NCI-H1092 treated with DMSO at 0.1 percent for 48 hours (cell line): Measurements from ENCODE around the gene GBF1.
"Not testable (repeated sequence)": the region's sequence is repeated elsewhere in the genome, so short reads cannot be mapped to it uniquely, and the experiment has no call there.

Experiments
- DNase-seq: peaks from one replicate; lab custom pipeline; 2025; lab: John Stamatoyannopoulos, UW

The GBF1 gene

DNA sequence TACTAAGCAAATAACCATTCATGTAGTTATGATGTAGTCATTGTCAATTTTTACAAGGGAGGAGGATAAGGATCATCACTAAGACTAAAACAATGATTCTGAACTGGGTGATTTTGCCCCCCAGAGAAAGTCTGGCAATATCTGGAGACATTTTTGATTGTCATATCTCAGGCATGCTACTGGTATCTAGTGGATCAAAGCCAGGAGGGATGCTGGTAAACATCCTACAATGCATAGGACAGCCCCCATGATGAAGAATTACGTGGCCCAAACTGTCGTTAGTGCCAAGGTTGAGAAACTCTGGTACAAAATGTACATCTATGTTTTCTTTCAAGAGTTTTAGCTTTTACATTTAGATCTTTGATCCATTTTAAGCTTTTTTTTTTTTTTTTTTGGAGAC lies 57.3 kb downstream of the GBF1 start:
- DNase-seq, result no peak

GRCh38 chr10:102306006-102306405 lies 60.7 kb downstream of the GBF1 start:
- DNase-seq, result no peak

DNA sequence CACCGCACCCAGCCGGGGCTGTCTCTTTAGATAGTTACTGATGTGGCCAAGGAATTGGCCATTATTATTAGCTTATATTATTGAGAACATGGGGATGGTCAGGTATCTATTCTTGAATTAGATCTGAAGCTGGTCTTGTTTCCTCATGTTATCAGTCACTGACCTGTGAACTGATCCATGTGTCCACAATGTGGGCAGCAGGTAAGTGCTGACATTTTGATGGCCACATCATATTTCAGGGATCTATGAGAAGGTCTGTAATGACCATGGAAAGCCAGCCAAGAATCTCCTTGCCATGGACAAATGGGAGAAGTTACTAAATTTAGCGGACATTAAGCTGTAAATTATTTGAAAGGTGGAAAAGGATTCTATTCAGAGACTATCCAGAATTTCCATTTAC lies 61.4 kb downstream of the GBF1 start:
- DNase-seq, result no peak

- not testable (repeated sequence) for DNase-seq
Observed at GRCh38 chr10:102308318-102308717, 63.0 kb downstream of the GBF1 start.

- DNase-seq, result no peak
Observed at GRCh38 chr10:102309236-102309635, 63.9 kb downstream of the GBF1 start.

DNA sequence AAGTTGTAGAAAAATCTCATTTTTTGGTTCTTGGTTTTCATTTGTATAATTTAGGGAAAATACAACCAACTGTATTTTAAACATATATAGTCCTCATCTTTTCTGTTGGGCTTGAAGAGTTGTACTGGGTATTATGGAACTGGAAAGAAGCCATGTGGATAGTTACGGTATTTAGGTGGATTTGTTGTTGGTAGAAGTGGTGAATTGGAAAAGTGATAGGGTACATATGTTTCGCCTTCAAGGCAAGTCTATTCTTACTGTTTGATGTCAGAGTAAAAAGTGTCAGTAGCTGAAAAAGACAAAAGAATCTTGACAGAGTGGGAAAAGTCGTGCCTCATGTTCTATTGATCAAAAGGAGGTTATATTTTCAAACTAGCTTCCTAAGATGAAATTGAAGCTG lies 64.6 kb downstream of the GBF1 start:
- no peak for DNase-seq

DNA sequence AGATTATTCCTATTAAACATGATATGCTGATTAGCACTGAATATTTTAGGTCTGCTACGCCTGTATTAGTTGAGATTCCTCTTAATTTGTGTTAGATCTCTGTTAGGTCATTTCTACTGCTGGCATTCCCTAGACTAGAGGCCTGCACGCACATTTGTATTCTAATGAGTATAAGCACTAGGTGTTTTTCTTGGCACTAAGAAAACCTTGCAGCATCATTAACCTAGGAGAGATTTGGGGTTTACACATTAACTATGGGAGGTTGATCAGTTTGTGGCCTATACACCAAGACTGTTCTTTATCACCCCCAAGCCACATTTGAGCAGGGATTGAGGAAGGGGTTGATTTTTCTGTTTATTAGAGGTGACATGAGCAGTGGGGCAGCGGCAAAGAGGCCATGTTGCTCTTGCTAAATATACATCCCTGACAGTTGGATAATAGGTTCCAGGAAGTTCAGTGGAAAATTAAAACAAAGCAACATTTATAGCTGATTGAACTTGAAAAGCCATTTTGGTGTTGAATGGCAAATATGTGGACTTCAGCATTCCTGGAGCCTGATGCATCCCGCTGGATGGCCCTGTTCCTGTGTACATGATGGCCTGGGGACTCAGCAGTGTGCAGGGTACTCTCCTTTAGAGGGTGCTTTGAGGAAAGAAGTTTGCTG lies 65.2 kb downstream of the GBF1 start:
- DNase-seq, result no peak

- DNase-seq, result no peak
Observed at GRCh38 chr10:102311025-102311420, 65.7 kb downstream of the GBF1 start.

DNA sequence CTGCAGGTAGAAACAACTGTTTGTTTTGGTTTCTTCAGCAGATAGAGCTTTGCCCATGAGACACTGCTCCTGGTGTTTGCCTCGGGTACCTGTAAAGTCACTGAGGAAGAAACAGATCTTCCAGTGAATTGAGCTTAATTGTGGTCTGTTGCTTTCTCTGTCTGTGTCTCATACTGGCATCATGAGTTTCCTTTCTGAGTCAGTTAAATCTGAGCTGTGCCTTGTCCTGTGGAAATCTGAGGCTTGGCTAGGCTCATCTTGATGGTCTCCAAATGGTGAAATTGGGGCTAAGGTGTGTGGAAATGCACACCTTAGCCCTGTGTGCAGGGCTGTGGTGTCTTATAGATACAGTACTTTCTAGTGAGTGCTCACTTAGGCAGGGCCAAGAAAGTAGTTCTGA lies 67.4 kb downstream of the GBF1 start:
- DNase-seq, result no peak

DNA sequence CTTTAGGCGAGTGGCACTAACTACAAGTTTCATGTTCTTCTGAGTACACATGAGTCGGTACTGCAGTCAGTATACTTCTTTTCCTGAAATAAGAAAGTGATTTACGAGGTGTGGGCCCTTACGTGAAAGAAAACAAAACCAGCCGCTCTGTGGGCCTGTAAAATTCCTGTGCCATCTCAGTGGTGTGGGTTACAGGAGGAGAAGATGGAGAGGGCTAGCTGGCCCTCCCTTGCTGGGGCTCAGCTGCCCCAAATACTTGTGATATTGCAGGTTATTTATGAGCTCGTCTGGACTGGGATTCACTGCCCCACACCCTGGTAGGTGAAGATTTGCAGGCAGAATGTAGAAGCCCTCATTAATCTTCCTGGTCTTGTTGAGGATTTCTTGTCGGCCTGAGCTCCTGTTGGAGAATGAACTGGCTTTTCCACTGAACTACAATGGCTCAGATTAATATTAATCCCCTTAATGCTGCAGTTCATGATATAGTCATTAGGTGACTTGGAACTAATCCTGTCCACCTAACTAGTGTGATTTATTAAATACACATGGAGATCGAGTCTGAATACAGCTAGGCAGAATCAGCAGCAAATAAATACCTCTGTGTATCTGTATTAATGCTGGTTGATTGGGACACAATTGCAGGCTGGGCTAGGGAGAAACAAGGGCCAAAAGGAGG lies 68.0 kb downstream of the GBF1 start:
- DNase-seq, result no peak

GRCh38 chr10:102314801-102315200 lies 69.5 kb downstream of the GBF1 start:
- DNase-seq, result no peak

DNA sequence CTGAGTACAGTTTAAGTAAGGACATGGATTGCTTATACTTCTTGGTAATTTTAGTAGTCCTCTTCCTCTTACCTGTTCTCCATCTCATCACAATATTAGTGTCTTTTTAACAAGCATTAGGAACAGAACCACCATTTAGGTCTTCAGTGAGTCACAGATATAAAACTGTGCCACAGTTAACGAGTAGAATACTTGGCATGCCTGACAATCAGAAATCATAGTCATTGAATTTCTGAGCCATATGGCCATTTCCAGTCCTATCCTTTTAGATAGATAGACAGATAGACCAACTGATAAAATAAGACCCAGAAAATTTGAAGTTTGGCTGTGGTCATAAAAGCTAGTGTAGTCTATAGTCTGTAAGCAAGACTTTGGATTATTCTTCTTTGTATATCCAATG lies 71.1 kb downstream of the GBF1 start:
- DNase-seq, result no peak

GRCh38 chr10:102322914-102323313 lies 77.6 kb downstream of the GBF1 start:
- no peak for DNase-seq

DNA sequence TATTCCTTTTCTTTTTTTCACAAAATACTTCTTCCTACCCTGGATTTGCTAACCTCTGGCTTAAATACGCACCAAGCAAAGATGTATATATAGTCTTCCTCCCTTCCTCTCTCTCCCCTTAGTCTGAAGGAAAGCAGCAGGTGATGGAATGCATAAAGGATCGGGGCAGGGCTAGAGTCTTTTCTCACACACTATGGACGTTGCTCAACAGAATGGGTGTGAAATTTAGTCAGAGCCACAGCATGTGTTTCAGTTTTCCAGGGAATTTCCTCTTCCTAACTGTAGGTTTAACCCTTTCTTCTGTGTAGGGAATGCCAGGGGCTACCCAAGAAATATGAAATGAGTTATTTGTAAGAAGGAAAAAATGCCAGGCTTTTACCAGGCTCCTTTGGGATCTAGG lies 78.7 kb downstream of the GBF1 start:
- no peak for DNase-seq

DNA sequence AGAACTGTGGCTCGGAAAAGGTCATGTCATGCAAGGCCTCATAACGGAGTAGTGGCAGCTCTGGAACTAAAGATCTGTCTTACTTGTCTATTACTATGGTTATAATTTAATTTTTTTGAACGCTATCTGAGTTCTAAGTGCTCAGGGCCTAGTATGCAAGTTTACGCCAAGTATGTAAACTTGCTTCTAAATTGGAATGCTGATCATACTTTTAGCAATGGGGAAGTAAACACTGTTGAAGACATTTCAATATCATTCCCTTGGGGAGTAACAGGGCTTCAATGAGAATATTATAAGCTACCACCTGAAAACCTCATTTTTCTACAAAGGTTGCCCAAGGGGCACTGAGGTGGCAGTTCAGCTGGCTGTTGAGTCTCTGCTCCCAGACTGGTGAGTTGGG lies 80.7 kb downstream of the GBF1 start:
- no peak for DNase-seq

- DNase-seq, result no peak
Observed at GRCh38 chr10:102327002-102327401, 81.7 kb downstream of the GBF1 start.

DNA sequence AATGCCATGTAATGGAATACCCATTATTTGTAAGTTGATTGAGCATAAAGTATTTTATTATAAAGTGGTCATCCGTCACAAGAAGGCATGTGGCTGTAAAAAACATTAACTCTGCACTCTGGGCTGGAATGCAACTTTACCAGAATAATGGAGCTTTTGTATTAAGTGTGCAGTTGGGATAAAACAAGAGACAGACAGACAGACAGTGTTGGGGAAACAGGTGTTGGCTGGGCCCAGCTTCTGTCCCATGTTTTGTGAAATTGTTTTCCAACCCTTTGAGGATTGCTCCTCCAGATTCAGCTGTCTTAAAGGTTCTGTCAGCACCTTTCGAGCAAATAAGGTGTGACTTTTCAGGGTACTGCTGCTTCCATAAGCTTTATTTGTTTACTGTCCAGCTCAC lies 82.3 kb downstream of the GBF1 start:
- no peak for DNase-seq

DNA sequence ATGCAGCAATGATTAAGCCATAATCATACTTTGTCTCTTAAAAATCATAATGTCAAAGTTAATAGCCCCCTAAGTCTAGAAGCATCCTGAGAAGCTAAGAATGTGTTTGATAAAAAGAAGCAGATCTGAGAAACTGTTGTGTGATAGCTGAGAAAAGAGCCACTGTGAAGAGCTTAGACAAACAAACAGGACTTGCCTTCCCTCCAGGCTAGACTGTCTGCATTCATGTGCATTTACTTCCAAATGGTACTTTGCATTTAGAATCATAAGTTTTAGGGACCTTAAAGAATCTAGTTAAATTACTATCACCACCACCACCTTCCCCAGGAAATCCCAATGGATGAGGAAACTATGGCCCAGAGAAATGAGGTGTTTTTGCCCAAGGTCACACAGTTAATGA lies 87.4 kb downstream of the GBF1 start:
- DNase-seq, result no peak

- DNase-seq, result no peak
Observed at GRCh38 chr10:102334101-102334500, 88.8 kb downstream of the GBF1 start.

DNA sequence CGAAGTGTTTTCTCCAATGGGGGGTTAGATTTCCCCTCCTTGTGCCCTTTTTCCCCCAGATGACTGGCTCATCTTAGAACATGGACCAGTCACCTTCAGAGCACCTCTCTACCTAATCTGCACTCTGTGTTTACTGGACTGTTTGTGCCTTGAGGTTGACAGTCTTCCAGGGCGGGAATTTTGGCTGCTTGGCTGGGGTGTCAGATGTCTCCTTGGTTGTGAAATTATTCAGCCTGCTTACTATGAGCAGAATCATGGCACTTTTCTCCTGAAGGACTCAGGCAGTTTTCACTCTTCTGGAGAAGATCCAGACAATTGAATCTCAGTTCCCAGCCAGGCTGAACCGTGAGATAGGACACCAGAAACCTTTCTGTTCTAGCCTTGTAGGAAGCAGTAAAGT lies 89.9 kb downstream of the GBF1 start:
- DNase-seq, result no peak

GRCh38 chr10:102341038-102341688 lies 95.8 kb downstream of the GBF1 start:
- DNase-seq, result no peak

GRCh38 chr10:102342458-102342857 lies 97.1 kb downstream of the GBF1 start:
- DNase-seq, result no peak

DNA sequence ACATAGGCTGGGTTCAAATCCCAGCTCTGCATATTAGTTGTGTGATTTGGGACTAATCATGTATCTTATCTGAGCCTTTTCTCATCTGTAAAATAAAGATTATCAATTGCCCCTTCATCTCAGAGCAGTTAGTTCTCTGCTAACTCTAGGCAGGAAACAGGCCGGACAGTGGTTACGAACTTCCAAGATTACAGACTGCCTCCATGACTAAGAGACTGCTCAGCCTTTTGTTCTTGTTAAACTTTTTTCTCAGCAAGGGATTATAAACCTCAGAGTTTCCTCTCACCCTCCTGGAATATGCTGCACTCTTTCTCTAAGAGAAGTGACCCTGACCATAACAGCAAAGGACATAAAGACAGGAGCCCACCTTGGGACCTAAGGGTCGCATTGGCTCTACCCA lies 97.6 kb downstream of the GBF1 start:
- DNase-seq, result no peak

DNA sequence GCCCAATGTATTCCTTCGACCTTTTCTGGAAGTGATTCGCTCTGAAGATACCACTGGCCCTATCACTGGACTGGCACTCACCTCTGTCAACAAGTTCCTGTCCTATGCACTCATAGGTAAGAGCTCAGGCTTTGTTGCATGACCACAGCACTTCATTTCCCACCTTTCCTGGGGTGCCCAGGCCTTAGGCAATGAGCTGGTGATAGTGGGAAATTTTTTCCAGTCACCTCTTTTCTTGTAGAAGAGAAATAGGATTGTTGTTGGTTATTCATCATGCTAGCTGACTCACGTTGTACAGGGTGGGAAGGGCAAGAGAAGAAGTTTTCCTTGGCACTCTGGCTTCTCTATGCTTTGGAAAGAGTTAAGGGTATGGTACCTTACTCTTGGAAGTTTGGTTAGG lies 98.7 kb downstream of the GBF1 start:
- no peak for DNase-seq
